GM12878 (cell line): ENCODE results near the gene EMP1. TPM values are rescaled to one million over a fixed set of nuclear protein-coding genes. Genes with fewer than 3 reads are reported as not detected.

Experiments
- ATAC-seq: fragments of 200-7000 bp; cut with Tn5 transposase; 3 replicates; pipeline ENCODE4 v1.9.1; 2020; ENCODE audit warnings: mild to moderate bottlenecking, moderate library complexity
- BruUV-seq: library from RNA; stranded (reverse); fragments of 400-500 nt; replicated peaks from 2 replicates; lab custom pipeline; 2021; lab: Mats Ljungman, UMichigan
- CTCF ChIA-PET: fragments of 300-600 bp; sonication (Branson Sonifier 250); formaldehyde crosslinking; extraction: SDS; loops from one replicate; lab custom pipeline; 2021; ENCODE audit warnings: inconsistent platforms; lab: Yijun Ruan, JAX
- POLR2A ChIA-PET: fragments of 350-600 bp; formaldehyde crosslinking; extraction: SDS; loops from one replicate; lab custom pipeline; 2021; ENCODE audit warnings: inconsistent platforms; lab: Charles Lee
- RAD21 ChIA-PET: fragments of 300-600 bp; sonication (Branson Sonifier 250); formaldehyde crosslinking; loops from one replicate; lab custom pipeline; 2023; ENCODE audit warnings: antibody characterized with exemption; ENCODE audit not compliant: unreplicated experiment; lab: Charles Lee
- SMC1A ChIA-PET: fragments of 300-600 bp; sonication (Branson Sonifier 250); formaldehyde crosslinking; loops from one replicate; lab custom pipeline; 2023; ENCODE audit not compliant: unreplicated experiment, uncharacterized antibody; lab: Charles Lee
- DNase-seq: peaks from one replicate; pipeline ENCODE4 v3.0.0-alpha.2; 2011; ENCODE audit warnings: low read depth, low spot score
- FAIRE-seq: peaks from 3 replicates; lab custom pipeline; 2011; peaks lifted over from hg19 to GRCh38; lab: Jason Lieb, UNC
- H2AFZ ChIP-seq: 2 replicates; pipeline ENCODE4 v1.6.0; 2011; ENCODE audit warnings: low read depth, low read length, control low read depth; ENCODE audit not compliant: control insufficient read depth
- H3K27ac ChIP-seq: 2 replicates; pipeline ENCODE4 v1.5.1; 2011; ENCODE audit warnings: control low read depth; ENCODE audit not compliant: control insufficient read depth, insufficient read depth
- H3K27me3 ChIP-seq, 2 experiments: replicated peaks in 1 of 2; 2 replicates each; pipeline versions ENCODE4 v1.6.0 to v1.6.1; 2011; ENCODE audit warnings: low read length in 1 of 2; ENCODE audit not compliant: control insufficient read depth in 2 of 2, insufficient read depth in 2 of 2
- H3K36me3 ChIP-seq, 2 experiments: 2 replicates each; pipeline ENCODE4 v1.5.1; 2011; ENCODE audit warnings: low read length in 1 of 2; ENCODE audit not compliant: control insufficient read depth in 2 of 2, insufficient read depth in 2 of 2
- H3K4me1 ChIP-seq: 2 replicates; pipeline ENCODE4 v1.6.1; 2011; ENCODE audit warnings: mild to moderate bottlenecking, low read length, moderate library complexity, mixed read lengths; ENCODE audit not compliant: control insufficient read depth, insufficient read depth
- H3K4me2 ChIP-seq: 2 replicates; pipeline ENCODE4 v1.6.0; 2011; ENCODE audit warnings: control low read depth; ENCODE audit not compliant: control insufficient read depth, insufficient read depth
- H3K4me3 ChIP-seq: fragments of 200-600 bp; sonication (generic); 2 replicates; pipeline ENCODE4 v1.5.1; 2016
- H3K79me2 ChIP-seq: 2 replicates; pipeline ENCODE4 v1.6.0; 2011; ENCODE audit warnings: low read length; ENCODE audit not compliant: control insufficient read depth, insufficient read depth
- H3K9ac ChIP-seq: 2 replicates; pipeline ENCODE4 v1.8.0; 2011; ENCODE audit warnings: low read length, control low read depth, mixed read lengths; ENCODE audit not compliant: control insufficient read depth, insufficient read depth
- H3K9me3 ChIP-seq: replicated peaks from 3 replicates; pipeline ENCODE4 v1.5.1; 2011; ENCODE audit warnings: mild to moderate bottlenecking, low read length; ENCODE audit not compliant: control insufficient read depth, insufficient read depth
- H4K20me1 ChIP-seq: 2 replicates; pipeline ENCODE4 v1.6.0; 2011; ENCODE audit not compliant: control insufficient read depth, insufficient read depth
- BMI1 ChIP-seq: fragments of 450-650 bp; IDR thresholded peaks from 2 replicates; pipeline ENCODE4 v1.6.1; 2016; ENCODE audit warnings: mild to moderate bottlenecking, moderate library complexity, borderline replicate concordance
- CREB1 ChIP-seq: IDR thresholded peaks from 2 replicates; pipeline ENCODE4 v1.6.1; 2012; ENCODE audit warnings: low read depth, mild to moderate bottlenecking, inconsistent platforms
- CREM ChIP-seq: IDR thresholded peaks from 2 replicates; pipeline ENCODE4 v1.6.1; 2014; ENCODE audit warnings: antibody characterized with exemption, low read depth
- CTCF ChIP-seq, 3 experiments: IDR thresholded peaks in 2 of 3; conservative IDR thresholded peaks in 1 of 3; 2 replicates each; pipeline ENCODE4 v1.5.1; 2011; ENCODE audit warnings: low read depth in 3 of 3, low read length in 3 of 3, mild to moderate bottlenecking in 3 of 3, control low read depth in 2 of 3, moderate library complexity in 2 of 3, inconsistent platforms in 1 of 3, mixed read lengths in 1 of 3; ENCODE audit not compliant: control insufficient read depth in 2 of 3, insufficient read depth in 1 of 3; ENCODE audit errors: extremely low read depth in 1 of 3
- GATAD2B ChIP-seq: fragments of 450-650 bp; conservative IDR thresholded peaks from 2 replicates; pipeline ENCODE4 v1.6.1; 2017; ENCODE audit warnings: low read depth, mild to moderate bottlenecking, moderate library complexity
- HDAC2 ChIP-seq: fragments of 200-600 bp; sonication (generic); IDR thresholded peaks from 2 replicates; pipeline ENCODE4 v1.6.1; 2017
- HDGF ChIP-seq: fragments of 450-650 bp; IDR thresholded peaks from 2 replicates; pipeline ENCODE4 v1.6.1; 2016; ENCODE audit warnings: antibody characterized with exemption
- IRF3 ChIP-seq: fragments of 450-650 bp; IDR thresholded peaks from 2 replicates; pipeline ENCODE4 v1.6.1; 2014; ENCODE audit warnings: mild to moderate bottlenecking
- JUNB ChIP-seq: IDR thresholded peaks from 2 replicates; pipeline ENCODE4 v1.6.1; 2016; ENCODE audit warnings: antibody characterized with exemption, mild to moderate bottlenecking
- KAT2A ChIP-seq: conservative IDR thresholded peaks from 2 replicates; pipeline ENCODE4 v1.6.1; 2011; ENCODE audit warnings: low read depth, low read length; ENCODE audit not compliant: control insufficient read depth
- RAD21 ChIP-seq: IDR thresholded peaks from 2 replicates; pipeline ENCODE4 v1.6.1; 2011; ENCODE audit warnings: mild to moderate bottlenecking, low read depth, low read length, moderate library complexity; ENCODE audit not compliant: insufficient read depth
- STAT1 ChIP-seq: fragments of 450-650 bp; conservative IDR thresholded peaks from 2 replicates; pipeline ENCODE4 v1.6.1; 2014; ENCODE audit warnings: antibody characterized with exemption, mild to moderate bottlenecking
- WRNIP1 ChIP-seq: IDR thresholded peaks from 2 replicates; pipeline ENCODE4 v1.6.1; 2011; ENCODE audit warnings: low read depth, low read length, improper control_type of control experiment, borderline replicate concordance
- WGBS: methylation state at CpG from one replicate; pipeline ENCODE4 v1.1.6; 2016; ENCODE audit warnings: low lambda C conversion rate; ENCODE audit not compliant: insufficient replicate concordance, insufficient coverage; ENCODE audit errors: missing lambda C conversion rate; 5-methylcytosine and 5-hydroxymethylcytosine counted together
- in situ Hi-C: fragments of 300-500 bp; cut with MboI; formaldehyde crosslinking; loops from 9 replicates; pipeline ENCODE4 v1.14.3; 2018; ENCODE audit warnings: mixed read lengths
- intact Hi-C: fragments of 100-400 bp; cut with micrococcal nuclease; formaldehyde crosslinking; loops from one replicate; pipeline ENCODE4 v1.14.2; 2022; ENCODE audit not compliant: unreplicated experiment
- polyA plus RNA-seq, 11 experiments: library from polyadenylated mRNA; depleted of rRNA in 4 of 11; unstranded in 6 of 11; stranded (reverse) in 5 of 11; fragments of >200 nt; fragmentation: Nextera tagmentation in 4 of 11; fragmentation: Illumina TruSeq in 1 of 11; extraction: Ambion mirVana in 4 of 11; extraction: Trizol in 1 of 11; gene quantifications; 1 replicate in 1 of 11; 2 replicates in 10 of 11; pipeline versions ENCODE4 v1.2.1 to v1.2.3, GENCODE V29; 2011 to 2016; ENCODE audit warnings: inconsistent platforms in 2 of 11, missing spikeins in 2 of 11, low read depth in 1 of 11
- total RNA-seq, 4 experiments: library from RNA; depleted of rRNA in 3 of 4; stranded (reverse); fragments of >200 nt in 3 of 4; fragmentation: Illumina TruSeq in 1 of 4; extraction: Trizol in 1 of 4; gene quantifications; 2 replicates each; pipeline versions ENCODE4 v1.2.1 to v1.2.3, GENCODE V29; 2013 to 2021
- TF ChIP-seq, protein P1 (sequence below): IDR thresholded peaks from 2 replicates; pipeline ENCODE4 v1.6.1; 2011; ENCODE audit warnings: low read depth, mild to moderate bottlenecking, low read length, moderate library complexity, borderline replicate concordance; ENCODE audit errors: extremely low read depth
- TF ChIP-seq, protein P2 (sequence below): fragments of 450-650 bp; IDR thresholded peaks from 2 replicates; pipeline ENCODE4 v1.6.1; 2018; ENCODE audit warnings: borderline replicate concordance, mild to moderate bottlenecking; ENCODE audit not compliant: partially characterized antibody

The EMP1 gene
- total and polyA plus RNA-seq, 10 of the 15 experiments (the other 5 are each of a cell fraction or from before 2014, with no cell fraction given) = 0.09 to 0.90 (median 0.25) TPM; not detected in 1

- no peak for TF ChIP-seq KAT2A
- TF ChIP-seq CREB1 = no peak
- TF ChIP-seq WRNIP1 = no peak
- TF ChIP-seq, protein P1, sequence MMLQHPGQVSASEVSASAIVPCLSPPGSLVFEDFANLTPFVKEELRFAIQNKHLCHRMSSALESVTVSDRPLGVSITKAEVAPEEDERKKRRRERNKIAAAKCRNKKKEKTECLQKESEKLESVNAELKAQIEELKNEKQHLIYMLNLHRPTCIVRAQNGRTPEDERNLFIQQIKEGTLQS = no peak
- no peak for TF ChIP-seq JUNB
- no peak for TF ChIP-seq HDAC2
- TF ChIP-seq HDGF = no peak
Measured at GRCh38 chr12:13200841-13201240, 4.3 kb downstream of the EMP1 start (continued).

GRCh38 chr12:13203034-13203922, 6.8 kb downstream of the EMP1 start:
- no peak overlapping the region for H3K9ac ChIP-seq
- CTCF ChIA-PET = interaction anchor here (4.2 kb wide), 1 partner anchor 9 kb away, joined by 17 read pairs; no protein-coding TSS in a partner anchor
- H3K36me3 ChIP-seq = no peaks in the 10 kb centered on the region
- FAIRE-seq (no peak), DNase-seq (no peak), ATAC-seq (no peak)
- SMC1A ChIA-PET = no interaction called here
- H3K9me3 ChIP-seq = no peaks in the 10 kb centered on the region
- no peak overlapping the region for H2AFZ ChIP-seq
- H3K27ac ChIP-seq = no peak overlapping the region
- intact Hi-C loops (loop anchor here (10.0 kb wide), 1 partner anchor 218 kb away; no protein-coding TSS in a partner anchor), in situ Hi-C loops (no loop called here)
- H3K4me3 ChIP-seq = no peak overlapping the region
- H3K4me2 ChIP-seq = no peak overlapping the region
- WGBS = 28% methylated on average over 15 of the region's 16 CpGs
- BruUV-seq = no TSS peak
- no peaks in the 10 kb centered on the region for H3K4me1 ChIP-seq
- H3K79me2 ChIP-seq = no peaks in the 10 kb centered on the region
- RAD21 ChIA-PET = no interaction called here
- H4K20me1 ChIP-seq = no peaks in the 10 kb centered on the region
- peaks cover 4 to 16% of the 10 kb centered on the region in 2 experiments for H3K27me3 ChIP-seq
- POLR2A ChIA-PET = no interaction called here
- no peak for TF ChIP-seq IRF3
- TF ChIP-seq RAD21 = peak; percentile 33
- TF ChIP-seq, protein P2, sequence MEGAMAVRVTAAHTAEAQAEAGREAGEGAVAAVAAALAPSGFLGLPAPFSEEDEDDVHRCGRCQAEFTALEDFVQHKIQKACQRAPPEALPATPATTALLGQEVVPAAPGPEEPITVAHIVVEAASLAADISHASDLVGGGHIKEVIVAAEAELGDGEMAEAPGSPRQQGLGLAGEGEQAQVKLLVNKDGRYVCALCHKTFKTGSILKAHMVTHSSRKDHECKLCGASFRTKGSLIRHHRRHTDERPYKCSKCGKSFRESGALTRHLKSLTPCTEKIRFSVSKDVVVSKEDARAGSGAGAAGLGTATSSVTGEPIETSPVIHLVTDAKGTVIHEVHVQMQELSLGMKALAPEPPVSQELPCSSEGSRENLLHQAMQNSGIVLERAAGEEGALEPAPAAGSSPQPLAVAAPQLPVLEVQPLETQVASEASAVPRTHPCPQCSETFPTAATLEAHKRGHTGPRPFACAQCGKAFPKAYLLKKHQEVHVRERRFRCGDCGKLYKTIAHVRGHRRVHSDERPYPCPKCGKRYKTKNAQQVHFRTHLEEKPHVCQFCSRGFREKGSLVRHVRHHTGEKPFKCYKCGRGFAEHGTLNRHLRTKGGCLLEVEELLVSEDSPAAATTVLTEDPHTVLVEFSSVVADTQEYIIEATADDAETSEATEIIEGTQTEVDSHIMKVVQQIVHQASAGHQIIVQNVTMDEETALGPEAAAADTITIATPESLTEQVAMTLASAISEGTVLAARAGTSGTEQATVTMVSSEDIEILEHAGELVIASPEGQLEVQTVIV = no peak
- TF ChIP-seq STAT1 = no peak
- no peak for TF ChIP-seq GATAD2B
- no peak for TF ChIP-seq BMI1
- peak; percentile 11 to 31 (median 13); a peak in 3 of 6 replicates for TF ChIP-seq CTCF (IDR thresholded peaks at IDR 0.05 in 2 of 3, conservative IDR thresholded peaks at IDR 0.05 in 1 of 3; ENCODE audit: control insufficient read depth in 2 of 3, extremely low read depth in 1 of 3, insufficient read depth in 1 of 3, low read depth in 3 of 3, low read length in 3 of 3)
- no peak for TF ChIP-seq CREM
